ENCODE results near the gene SAT2. TPM values are rescaled to one million over a fixed set of nuclear protein-coding genes. Genes with fewer than 3 reads are reported as not detected.
"Not testable (repeated sequence)": the region's sequence is repeated elsewhere in the genome, so short reads cannot be mapped to it uniquely, and the experiment has no call there.

Gene SAT2
- total RNA-seq, 2 donors from 2014 or later: 60.8 to 78.3 TPM

DNA sequence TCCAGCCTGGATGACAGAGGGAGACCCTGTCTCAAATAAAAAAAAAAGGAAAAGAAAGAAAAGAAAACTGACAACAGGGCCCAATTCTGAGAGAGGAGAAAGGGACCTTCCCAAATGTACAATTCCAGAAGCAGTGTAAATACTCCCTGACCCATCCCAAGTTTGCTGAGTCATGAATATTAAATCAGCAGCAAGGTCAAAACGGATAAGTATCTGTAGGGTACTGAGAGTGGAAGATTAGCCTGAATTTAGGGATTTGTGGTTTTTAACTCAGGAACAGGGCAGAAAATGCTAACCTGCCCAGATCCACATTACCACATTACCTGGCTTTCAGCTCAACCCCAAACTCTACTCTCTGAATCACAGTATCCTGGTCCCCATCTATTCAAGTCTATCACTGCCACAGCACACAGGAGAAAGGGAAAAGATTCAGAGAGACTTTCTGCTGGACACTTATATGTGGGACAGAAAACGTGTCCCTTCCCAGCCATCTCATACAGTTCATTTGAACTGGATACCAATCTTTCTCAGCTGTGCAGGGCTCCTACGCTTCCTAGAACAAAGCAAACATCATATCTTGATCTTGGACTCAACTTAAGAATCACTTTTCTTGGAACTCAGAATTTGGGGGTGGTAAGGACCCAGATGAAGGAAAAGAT is 15.9 kb downstream of the SAT2 start:
- no peak for ATAC-seq
- intact Hi-C loops (cut with DNase I, micrococcal nuclease): no loop called here
- no peak for DNase-seq

DNA sequence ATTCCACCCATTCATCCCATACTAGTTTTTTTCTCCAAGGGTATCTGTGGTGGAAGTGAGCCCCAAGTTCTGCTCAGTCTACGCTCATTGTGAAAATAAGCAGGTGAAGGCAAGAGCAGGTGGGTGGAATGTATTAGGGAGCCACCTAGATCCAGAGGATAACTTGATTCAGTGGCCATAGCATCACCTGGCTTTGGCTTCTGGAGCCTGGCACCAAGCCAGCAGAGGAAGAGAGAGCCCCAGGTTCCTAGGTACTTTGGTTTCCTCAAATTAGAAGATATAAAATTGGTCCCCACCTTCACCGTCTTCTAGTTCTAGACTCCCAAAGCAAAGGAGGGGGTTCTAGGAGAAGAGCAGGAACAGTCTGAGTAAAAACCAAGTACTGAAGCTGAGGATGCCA is 17.0 kb downstream of the SAT2 start:
- no peak for ATAC-seq
- intact Hi-C loops (cut with DNase I, micrococcal nuclease): no loop called here
- DNase-seq: no peak

DNA sequence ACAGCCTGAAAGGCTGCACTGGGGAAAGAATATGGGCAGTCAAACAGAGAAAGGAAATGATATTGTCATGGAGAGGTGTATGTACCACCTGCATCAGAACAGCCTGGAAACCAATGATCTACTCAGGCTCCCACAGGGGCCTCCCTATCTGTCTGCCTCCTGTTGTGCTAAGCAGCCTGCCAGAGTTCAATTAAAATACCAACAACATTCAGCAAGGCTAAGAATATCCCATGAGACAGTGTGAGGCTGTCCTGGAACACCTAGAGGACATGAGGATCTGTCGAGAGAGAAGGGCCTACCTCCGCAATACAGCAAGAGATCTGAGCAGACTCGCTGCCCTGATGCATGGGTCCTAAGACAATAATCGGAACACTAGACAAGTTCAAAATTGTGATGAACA is 21.3 kb downstream of the SAT2 start:
- DNase-seq (no peak), ATAC-seq (no peak)
- intact Hi-C loops (cut with DNase I, micrococcal nuclease): no loop called here

DNA sequence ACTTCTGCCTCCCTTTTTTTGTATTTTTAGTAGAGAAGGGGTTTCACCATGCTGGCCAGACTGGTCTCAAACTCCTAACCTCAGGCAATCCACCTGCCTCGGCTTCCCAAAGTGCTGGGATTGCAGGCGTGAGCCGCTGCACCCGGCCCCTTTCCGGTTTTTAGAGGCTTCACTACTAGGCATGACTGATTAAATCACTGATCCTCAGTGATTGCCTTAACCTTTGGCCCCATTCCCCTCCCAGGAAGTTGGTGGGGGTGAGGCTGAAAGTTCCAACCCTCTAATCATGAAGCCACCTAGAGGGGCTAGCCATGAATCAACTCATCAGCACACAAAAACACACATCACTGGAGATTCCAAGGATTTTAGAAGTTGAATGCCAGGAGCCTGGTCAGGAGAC is 30.1 kb downstream of the SAT2 start:
- peak; percentile 87 for ATAC-seq

DNA sequence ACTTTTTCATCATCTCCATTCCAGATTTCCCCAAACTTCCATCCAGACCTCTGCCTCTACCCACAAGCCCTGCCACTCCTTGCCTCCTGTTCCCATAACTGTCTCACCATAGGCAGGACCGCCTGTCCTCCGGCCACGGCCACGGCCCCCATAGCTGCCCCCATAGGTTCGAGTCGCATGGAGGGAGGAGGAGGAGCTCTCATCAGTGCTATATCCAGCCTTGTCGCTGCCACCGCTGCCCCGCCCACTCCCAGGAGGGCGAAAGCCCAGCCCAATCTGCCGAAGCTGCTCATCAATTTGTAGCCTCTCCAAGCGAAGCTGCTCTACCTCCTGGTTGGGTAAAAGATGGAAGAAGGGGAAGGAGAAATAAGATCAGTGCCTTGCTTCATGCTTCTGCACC is 34.3 kb downstream of the SAT2 start:
- intact Hi-C loops (cut with DNase I, micrococcal nuclease): no loop called here
- no peak for ATAC-seq
- no peak for DNase-seq

More for the DNA sequence above, 30.1 kb downstream of the SAT2 start:
- intact Hi-C loops (cut with DNase I, micrococcal nuclease); DNase-seq: not testable (repeated sequence)

DNA sequence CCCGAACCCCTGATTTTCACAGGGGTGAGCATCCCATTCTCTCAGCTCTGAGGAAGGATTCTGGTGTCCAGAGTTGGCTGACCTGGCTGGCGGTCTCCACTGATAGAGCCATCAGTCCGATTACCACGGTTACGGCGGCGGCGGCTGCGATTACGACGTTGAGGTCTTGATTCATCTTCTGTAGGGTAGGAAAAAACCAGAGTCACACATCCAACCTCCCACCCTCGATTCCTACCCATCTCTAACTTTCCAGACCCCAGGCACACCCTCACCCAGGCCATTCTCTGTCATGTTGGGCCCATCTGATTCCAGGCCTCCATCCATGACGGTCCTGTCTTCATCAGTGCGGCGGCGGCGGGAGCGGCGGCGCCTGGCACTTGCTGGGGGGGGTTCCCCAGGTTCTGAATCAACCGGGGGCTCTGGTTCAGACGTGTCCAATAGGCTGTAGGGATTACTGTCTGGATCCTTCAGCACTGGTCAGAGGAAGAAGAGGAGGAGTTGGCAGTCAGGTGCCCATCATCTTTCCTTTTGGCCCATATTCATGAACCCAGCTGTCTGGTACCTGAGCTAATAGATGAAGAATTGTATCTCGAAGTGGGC is 35.1 kb downstream of the SAT2 start:
- intact Hi-C loops (cut with DNase I, micrococcal nuclease): no loop called here
- DNase-seq (no peak), ATAC-seq (no peak)

DNA sequence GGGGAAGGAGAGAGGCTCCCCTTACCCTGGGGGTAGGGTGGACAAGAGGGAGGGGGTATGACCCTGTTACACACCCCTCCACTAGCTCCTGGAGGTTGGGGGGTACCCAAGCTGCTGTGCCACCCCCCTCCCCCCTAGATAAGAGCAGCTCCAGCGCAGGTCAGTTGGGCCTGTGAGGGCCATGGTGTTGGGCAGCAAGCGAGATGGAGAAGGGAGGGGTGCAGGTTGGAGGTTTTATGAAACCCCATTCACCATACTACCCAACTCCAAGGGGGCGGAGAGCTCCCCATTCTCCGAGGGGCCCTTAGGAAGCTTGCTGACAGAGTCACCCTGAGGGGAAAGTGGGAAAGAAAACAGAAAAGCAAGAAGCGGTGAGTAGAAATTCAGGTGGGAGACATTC is 36.0 kb downstream of the SAT2 start:
- DNase-seq: no peak
- intact Hi-C loops (cut with DNase I, micrococcal nuclease): no loop called here
- ATAC-seq: no peak

DNA sequence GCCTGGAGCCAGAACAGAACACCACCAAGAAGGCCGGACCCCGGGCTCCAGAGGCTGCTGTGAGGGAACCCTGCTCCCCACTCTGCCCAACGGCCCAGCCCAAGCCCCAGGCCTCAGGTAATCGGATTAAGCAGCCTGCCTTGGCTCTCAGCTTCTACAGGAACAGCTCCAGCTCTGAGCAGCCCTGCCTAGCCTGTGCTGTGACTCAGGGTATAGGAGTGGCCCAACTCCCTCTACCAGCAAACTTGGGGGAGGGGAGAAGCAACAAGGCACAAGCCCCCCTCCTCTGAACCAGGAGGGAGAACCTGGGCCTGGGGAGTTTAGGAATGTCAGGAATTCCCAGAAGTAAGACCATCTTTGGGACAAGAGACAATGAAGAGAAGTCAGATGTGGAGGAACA is 36.9 kb downstream of the SAT2 start:
- intact Hi-C loops (cut with DNase I, micrococcal nuclease): no loop called here
- ATAC-seq (no peak), DNase-seq (no peak)

DNA sequence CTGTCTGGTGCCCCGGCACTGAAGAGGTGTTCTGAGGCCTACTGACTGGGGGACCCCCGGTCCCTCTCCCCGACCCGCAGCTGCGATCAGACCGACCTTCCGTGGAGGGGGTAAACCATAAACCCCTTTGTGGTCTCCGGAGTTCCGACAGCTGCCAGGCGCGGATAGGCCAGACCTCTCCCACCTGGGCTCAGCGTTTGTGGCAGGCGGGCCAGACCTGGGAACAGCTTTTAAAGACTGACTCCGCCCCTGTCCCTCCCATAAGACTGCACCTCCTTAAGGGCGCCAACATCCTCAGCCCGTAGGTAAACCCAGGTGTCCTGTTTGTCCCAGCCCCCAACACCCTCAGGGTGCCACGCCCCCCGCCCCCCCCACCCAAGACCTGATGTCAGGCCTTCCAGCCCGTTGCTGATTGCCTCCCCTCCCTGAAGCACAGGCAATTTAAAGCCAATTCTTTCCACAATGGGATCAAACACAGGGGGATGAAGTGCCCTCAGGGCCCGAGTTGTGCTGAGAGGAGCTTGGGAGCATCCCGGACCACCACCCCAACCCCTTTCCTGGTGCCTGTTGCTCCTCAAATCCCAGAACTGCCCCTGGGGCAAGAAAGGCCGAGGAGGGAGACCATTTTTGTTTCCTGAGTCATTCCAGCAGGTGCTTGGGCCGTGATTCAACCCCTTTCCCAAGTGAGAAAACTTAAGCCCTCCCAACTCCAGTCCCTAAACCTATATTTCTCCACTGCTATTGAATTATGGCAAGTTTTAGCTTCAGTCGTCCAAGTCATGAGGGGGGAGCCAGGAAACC is 37.5 kb downstream of the SAT2 start, which contains the start of gene SOX15:
TSS of gene SOX15 (minus strand) at position 204 of the 801 bp plus-strand sequence. CDS start 418 bp downstream, outside the sequence.
- intact Hi-C loops (cut with DNase I, micrococcal nuclease): no loop called here
- DNase-seq (no peak), ATAC-seq (peak; percentile 40)

DNA sequence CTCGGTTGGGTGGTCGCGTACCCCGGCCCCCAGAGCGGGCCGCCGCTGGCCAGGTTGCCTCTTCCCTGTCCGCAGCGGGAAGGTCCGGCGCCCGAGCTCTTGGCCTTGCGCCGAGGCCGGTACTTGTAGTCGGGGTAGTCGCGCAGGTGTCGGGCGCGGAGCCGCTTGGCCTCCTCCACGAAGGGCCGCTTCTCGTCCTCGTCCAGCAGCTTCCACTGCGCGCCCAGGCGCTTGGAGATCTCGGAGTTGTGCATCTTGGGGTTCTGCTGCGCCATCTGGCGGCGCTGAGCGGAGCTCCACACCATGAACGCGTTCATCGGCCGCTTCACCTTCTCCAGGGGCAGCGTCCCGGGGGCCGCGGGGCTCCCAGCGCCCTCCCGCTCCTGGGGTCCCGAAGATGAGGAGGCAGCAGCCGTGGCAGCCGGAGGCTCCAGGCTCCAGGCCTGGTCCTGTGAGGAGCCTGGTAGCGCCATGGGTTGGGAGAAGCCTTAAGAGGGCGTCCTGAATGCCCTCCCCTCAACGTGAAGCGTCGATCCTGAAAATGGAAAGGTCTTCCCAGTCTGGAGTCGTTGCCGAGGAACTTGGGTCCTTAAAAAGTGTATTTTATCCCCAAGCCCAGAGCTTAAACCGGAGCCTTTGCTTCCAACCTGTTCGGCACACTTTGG is 38.3 kb downstream of the SAT2 start:
- peak; percentile 79 for ATAC-seq
- peak; percentile 77 to 85 for DNase-seq
- intact Hi-C loops (cut with DNase I, micrococcal nuclease): no loop called here

DNA sequence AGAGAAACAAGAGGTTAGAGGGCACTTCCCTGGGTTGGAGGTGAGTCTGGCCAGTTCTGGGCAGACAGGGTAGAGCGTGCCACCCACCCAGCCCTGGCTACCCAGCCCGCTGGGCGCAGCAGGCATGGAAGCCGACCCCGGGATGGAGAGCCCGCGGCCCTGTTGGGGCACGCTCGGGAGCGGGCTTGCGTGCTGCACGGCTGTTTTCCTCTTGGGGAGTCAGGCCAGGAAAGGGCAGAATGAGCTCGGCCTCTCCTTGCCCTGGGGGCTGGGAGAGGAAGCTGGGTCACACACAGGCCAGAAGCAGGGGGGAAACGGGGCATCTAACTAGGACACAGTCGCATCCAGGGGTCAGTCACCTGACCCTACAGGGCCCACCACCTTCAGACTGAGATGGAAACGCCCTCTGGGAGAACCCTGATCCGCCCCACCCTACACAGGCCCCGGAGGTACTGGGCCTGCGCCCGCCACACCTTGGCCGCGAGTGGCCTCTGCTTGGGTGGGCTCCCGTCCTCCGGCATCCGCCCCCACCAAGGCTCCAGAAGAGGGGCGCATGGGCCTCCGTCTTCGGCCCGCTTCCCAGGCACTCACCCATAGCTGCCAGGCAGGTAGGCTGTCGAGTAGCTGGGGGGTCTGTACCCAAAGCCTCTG is 38.9 kb downstream of the SAT2 start:
- intact Hi-C loops (cut with DNase I, micrococcal nuclease): no loop called here
- DNase-seq (no peak), ATAC-seq (no peak)

DNA sequence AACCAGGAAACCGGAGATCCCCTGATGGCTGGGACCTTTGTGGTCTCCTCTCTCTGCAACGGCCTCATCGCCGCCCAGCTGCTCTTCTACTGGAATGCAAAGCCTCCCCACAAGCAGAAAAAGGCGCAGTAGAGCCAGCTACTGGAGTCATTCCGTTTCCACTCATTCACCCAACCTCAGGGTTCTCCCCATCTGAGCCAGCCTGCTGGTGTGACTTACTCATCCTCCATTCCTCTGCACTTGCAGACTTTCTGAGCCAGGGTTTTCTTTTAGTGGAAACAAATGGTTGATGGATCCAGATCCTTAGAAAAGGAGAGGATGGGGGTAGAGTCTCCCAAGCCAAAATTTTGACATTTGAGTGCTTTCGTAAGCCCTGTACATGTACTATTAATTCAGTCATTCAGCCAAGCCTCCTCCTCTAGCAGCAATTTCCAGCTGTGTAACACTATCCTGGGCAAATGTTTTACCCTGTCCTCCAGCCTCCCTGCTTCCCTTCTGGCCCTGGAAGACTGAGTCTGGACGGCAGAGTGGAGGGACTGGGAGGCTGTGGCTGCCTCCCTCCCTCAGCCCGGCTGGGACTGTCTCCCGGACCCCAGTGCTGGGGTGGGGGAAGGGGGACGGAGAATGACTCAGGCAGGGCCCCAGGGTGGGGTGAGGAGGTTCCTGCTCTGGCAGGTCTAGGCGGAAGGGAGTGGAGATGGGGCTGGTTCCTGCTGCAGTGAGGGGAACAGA is 40.0 kb downstream of the SAT2 start:
- intact Hi-C loops (cut with DNase I, micrococcal nuclease): no loop called here
- ATAC-seq: no peak

DNA sequence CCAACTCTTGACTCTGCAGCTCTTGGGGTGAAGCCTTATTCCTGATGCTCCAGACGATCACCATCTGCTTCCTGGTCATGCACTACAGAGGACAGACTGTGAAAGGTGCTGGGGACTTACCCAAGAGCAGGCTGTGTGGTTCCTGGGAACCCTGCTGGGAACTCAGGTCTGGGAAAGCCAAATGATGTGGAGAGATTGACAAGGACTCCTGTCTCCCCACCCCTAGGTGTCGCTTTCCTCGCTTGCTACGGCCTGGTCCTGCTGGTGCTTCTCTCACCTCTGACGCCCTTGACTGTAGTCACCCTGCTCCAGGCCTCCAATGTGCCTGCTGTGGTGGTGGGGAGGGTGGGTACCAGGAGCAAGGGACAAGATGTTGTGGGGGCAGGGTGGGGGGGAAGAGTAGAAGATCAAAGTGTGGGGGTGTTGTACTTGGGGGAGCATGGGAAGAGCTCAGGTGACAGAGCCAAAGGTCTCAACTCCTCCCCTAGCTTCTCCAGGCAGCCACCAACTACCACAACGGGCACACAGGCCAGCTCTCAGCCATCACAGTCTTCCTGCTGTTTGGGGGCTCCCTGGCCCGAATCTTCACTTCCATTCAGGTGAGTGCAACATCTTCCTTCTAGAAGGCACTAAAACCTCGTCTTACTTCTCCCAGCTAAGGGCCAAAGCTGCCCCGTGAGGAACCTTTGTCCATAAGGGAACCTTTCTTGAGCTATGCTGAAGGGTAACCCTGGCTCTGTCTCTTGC is 40.8 kb downstream of the SAT2 start:
- peak; percentile 62 to 69 for DNase-seq

More for the DNA sequence above, 40.0 kb downstream of the SAT2 start:
- no peak for DNase-seq

DNA sequence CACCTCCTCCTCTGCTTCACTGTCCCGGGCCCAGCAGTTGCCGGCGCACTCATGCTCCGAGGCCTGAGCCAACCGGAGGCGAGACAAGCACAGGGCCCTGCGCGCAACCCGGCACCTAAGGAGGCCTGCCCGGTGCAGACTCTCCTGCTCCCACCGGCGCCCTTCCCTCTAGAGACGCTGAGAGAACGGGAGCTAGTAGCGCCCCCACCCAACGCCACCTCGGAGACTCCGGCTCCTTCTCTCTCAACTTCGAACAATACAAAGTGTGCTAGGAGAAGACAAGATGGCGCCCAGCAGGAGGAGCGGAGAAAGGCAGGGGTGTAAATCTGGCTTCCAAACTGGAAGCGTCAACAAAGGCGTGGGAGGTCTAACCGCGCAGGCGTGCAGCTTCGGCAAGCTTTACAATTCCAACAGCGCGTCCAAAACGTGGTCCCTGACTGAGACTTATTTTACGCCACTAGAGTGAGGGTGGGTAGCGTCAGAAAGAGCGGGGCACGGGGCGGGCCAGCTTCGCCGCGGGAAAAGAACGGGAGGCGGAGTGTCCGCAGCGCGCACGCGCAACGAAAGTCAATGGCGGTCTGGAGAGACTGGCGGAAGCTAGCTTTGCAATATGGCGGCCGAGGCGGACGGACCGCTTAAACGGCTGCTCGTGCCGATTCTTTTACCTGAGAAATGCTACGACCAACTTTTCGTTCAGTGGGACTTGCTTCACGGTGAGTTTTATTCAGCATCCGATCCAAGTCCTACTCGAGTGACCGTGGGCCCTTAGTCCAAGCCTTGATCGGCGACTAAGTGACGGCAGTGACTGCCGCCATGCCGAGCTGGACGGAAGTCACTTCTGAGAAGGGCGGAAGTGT is 44.1 kb downstream of the SAT2 start, which contains the start of gene MPDU1:
TSS of gene MPDU1 (plus strand) at position 600 of the 857 bp plus-strand sequence. CDS start at position 611, 11 bp downstream.
- ATAC-seq: peak; percentile 78
- intact Hi-C loops (cut with DNase I, micrococcal nuclease): no loop called here

More for the DNA sequence above, 40.8 kb downstream of the SAT2 start:
- ATAC-seq: peak; percentile 34
- intact Hi-C loops (cut with DNase I, micrococcal nuclease): no loop called here

DNA sequence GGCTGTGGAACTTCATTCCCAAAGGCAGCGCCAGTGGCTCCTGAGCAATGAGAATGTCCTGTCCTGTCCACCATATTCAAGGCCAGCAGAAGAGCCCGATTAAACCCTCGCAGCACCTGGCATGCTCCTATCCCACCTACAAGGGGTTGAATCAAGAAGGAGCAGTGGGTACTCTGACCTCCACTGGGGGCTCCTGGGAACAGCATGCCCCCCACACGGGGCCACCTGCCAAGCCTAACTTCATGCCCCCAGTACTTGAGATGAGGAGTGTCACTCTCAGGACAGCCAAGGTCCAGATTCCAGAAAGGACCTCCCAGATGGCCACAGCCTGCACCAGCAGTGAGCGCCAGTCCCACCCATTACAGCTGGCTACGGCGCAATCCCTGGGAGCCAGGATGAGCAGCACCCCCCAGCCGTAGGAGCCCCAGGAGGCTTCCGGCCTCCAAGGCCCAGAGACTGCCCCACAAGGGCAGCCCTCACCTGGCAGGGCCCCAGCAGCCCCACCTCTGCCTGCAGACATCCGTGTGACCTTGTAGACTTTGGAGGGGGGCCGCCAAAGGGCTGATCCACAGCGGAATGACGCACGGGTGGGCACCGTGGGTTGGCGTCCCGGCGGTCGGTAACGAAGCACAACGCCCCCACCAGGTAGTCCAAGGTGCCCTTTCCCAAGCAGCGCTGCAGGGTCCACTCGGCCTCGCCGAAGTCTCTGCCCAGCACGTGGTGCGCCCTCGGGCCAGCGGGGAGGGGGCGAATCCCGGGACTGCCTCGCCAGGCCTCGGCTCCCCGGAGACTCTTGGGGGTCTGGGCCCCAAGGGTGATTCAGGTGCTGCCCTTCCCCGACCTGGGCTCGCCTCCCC is 45.0 kb downstream of the SAT2 start:
- no peak for ATAC-seq
- DNase-seq: peak; percentile 33 to 52
- intact Hi-C loops (cut with DNase I, micrococcal nuclease): no loop called here

More for the DNA sequence above, 44.1 kb downstream of the SAT2 start, which contains the start of gene MPDU1:
- peak; percentile 95 to 96 for DNase-seq
